H1 (cell line): ENCODE data around the gene A2ML1. TPM values are rescaled to one million over a fixed set of nuclear protein-coding genes. Genes with fewer than 3 reads are reported as not detected.
A peak's percentile ranks its signal among the peaks of the same experiment; 100 is the strongest.

ENCODE experiments used
- CTCF ChIA-PET: fragments of 300-600 bp; sonication (Branson Sonifier 250); formaldehyde crosslinking; loops from one replicate; lab custom pipeline; 2021; ENCODE audit not compliant: partially characterized antibody; lab: Charles Lee
- POLR2A ChIA-PET: fragments of 300-600 bp; sonication (Branson Sonifier 250); formaldehyde crosslinking; loops from one replicate; lab custom pipeline; 2021; ENCODE audit warnings: inconsistent platforms; ENCODE audit not compliant: partially characterized antibody; lab: Charles Lee
- DNase-seq, 2 experiments: peaks; one replicate each; pipeline versions ENCODE4 v3.0.0 to v3.0.0-alpha.2; 2010 to 2022; ENCODE audit warnings: low spot score in 2 of 2, low read depth in 1 of 2, mixed read lengths in 1 of 2
- FAIRE-seq: peaks from 2 replicates; lab custom pipeline; 2011; peaks lifted over from hg19 to GRCh38; lab: Jason Lieb, UNC
- H2AFZ ChIP-seq: 2 replicates; pipeline ENCODE4 v1.8.1; 2012; ENCODE audit warnings: low read length, inconsistent platforms
- H2AK5ac ChIP-seq: 2 replicates; pipeline ENCODE4 v1.6.1; 2013; ENCODE audit warnings: low read depth, low read length
- H2BK120ac ChIP-seq: replicated peaks from 2 replicates; pipeline ENCODE3; 2013; ENCODE audit warnings: low read depth, low read length, inconsistent platforms
- H2BK12ac ChIP-seq: 2 replicates; pipeline ENCODE4 v1.6.1; 2013; ENCODE audit warnings: low read depth, low read length
- H2BK15ac ChIP-seq: 2 replicates; pipeline ENCODE4 v1.6.1; 2013; ENCODE audit warnings: low read length
- H2BK20ac ChIP-seq: 2 replicates; pipeline ENCODE4 v1.6.1; 2013; ENCODE audit warnings: low read length
- H2BK5ac ChIP-seq: 2 replicates; pipeline ENCODE4 v1.6.1; 2013; ENCODE audit warnings: low read depth, low read length
- H3K14ac ChIP-seq: 2 replicates; pipeline ENCODE4 v1.6.1; 2013; ENCODE audit warnings: inconsistent platforms; ENCODE audit not compliant: insufficient read length
- H3K18ac ChIP-seq: 2 replicates; pipeline ENCODE4 v1.6.1; 2013; ENCODE audit warnings: low read length; ENCODE audit errors: extremely low read depth
- H3K23ac ChIP-seq: 2 replicates; pipeline ENCODE4 v1.6.1; 2013; ENCODE audit warnings: inconsistent platforms; ENCODE audit not compliant: insufficient read length
- H3K23me2 ChIP-seq: 2 replicates; pipeline ENCODE4 v1.6.1; 2013; ENCODE audit warnings: low read depth, low read length
- H3K27ac ChIP-seq: 2 replicates; pipeline ENCODE4 v1.6.1; 2011; ENCODE audit warnings: low read depth, low read length, inconsistent platforms
- H3K27me3 ChIP-seq, 4 experiments: replicated peaks in 1 of 4; 1 replicate in 1 of 4; 2 replicates in 3 of 4; pipeline versions ENCODE4 v1.6.1 to v1.8.1; 2011 to 2013; ENCODE audit warnings: low read length in 3 of 4, mild to moderate bottlenecking in 3 of 4, inconsistent platforms in 2 of 4, mixed read lengths in 2 of 4, moderate library complexity in 1 of 4; ENCODE audit not compliant: control insufficient read depth in 3 of 4, insufficient read depth in 3 of 4; ENCODE audit errors: extremely low read depth in 1 of 4
- H3K36me3 ChIP-seq, 4 experiments: 2 replicates each; pipeline versions ENCODE4 v1.6.1 to v1.8.1; 2011 to 2013; ENCODE audit warnings: mild to moderate bottlenecking in 4 of 4, low read length in 3 of 4, moderate library complexity in 2 of 4, control low read depth in 1 of 4, inconsistent platforms in 1 of 4; ENCODE audit not compliant: insufficient read depth in 4 of 4, control insufficient read depth in 2 of 4
- H3K4ac ChIP-seq: replicated peaks from 2 replicates; pipeline ENCODE3; 2013; ENCODE audit warnings: low read length, low read depth, mixed read lengths, inconsistent platforms; ENCODE audit not compliant: insufficient read length
- H3K4me1 ChIP-seq, 4 experiments: replicated peaks in 1 of 4; 1 replicate in 1 of 4; 2 replicates in 3 of 4; pipeline versions ENCODE4 v1.6.1 to v1.8.1; 2011 to 2013; ENCODE audit warnings: low read length in 3 of 4, inconsistent platforms in 2 of 4, mixed read lengths in 1 of 4; ENCODE audit not compliant: insufficient read depth in 4 of 4, control insufficient read depth in 3 of 4
- H3K4me2 ChIP-seq, 2 experiments: 2 replicates each; pipeline versions ENCODE4 v1.6.1 to v1.8.1; 2011 to 2013; ENCODE audit warnings: low read depth in 2 of 2, low read length in 2 of 2, control low read depth in 1 of 2, inconsistent platforms in 1 of 2, mild to moderate bottlenecking in 1 of 2; ENCODE audit not compliant: insufficient read depth in 1 of 2
- H3K4me3 ChIP-seq, 4 experiments: fragments of 200-600, 300-600 bp in 1 of 4; sonication (generic), shearing (Covaris generic), sonication (Bioruptor Twin) in 1 of 4; 2 replicates each; pipeline versions ENCODE4 v1.5.1 to v1.8.1; 2011 to 2016; ENCODE audit warnings: low read length in 4 of 4, low read depth in 3 of 4, control low read depth in 2 of 4, inconsistent platforms in 2 of 4, mild to moderate bottlenecking in 2 of 4, mixed read lengths in 1 of 4, moderate library complexity in 1 of 4; ENCODE audit not compliant: insufficient read depth in 2 of 4; ENCODE audit errors: extremely low read depth in 1 of 4
- H3K56ac ChIP-seq: replicated peaks from 2 replicates; pipeline ENCODE3; 2013; ENCODE audit warnings: low read depth, mild to moderate bottlenecking, mixed read lengths, low read length, inconsistent platforms; ENCODE audit not compliant: insufficient read length
- H3K79me1 ChIP-seq: 2 replicates; pipeline ENCODE4 v1.6.1; 2013; ENCODE audit warnings: low read depth, low read length, control low read depth
- H3K79me2 ChIP-seq, 2 experiments: 2 replicates each; pipeline versions ENCODE4 v1.6.1 to v1.8.1; 2012 to 2013; ENCODE audit warnings: low read length in 2 of 2, mild to moderate bottlenecking in 2 of 2, inconsistent platforms in 1 of 2; ENCODE audit not compliant: insufficient read depth in 2 of 2, control insufficient read depth in 1 of 2
- H3K9ac ChIP-seq, 4 experiments: replicated peaks in 1 of 4; 1 replicate in 1 of 4; 2 replicates in 3 of 4; pipeline versions ENCODE4 v1.6.1 to v1.8.1; 2011 to 2013; ENCODE audit warnings: low read depth in 3 of 4, low read length in 3 of 4, control low read depth in 2 of 4, mild to moderate bottlenecking in 2 of 4, moderate library complexity in 2 of 4, inconsistent platforms in 1 of 4; ENCODE audit errors: extremely low read depth in 1 of 4
- H3K9me3 ChIP-seq, 2 experiments: 2 replicates each; pipeline versions ENCODE4 v1.6.1 to v1.8.1; 2012 to 2013; ENCODE audit warnings: mild to moderate bottlenecking in 2 of 2, moderate library complexity in 2 of 2, control low read depth in 1 of 2, inconsistent platforms in 1 of 2, low read depth in 1 of 2, low read length in 1 of 2, mixed read lengths in 1 of 2; ENCODE audit not compliant: insufficient read depth in 2 of 2
- H4K20me1 ChIP-seq, 2 experiments: replicated peaks in 1 of 2; 2 replicates each; pipeline versions ENCODE3 to v1.8.1; 2011 to 2013; ENCODE audit warnings: inconsistent platforms in 2 of 2, low read length in 2 of 2, mild to moderate bottlenecking in 1 of 2; ENCODE audit not compliant: insufficient read depth in 2 of 2, control insufficient read depth in 1 of 2
- H4K5ac ChIP-seq: 2 replicates; pipeline ENCODE4 v1.6.1; 2013; ENCODE audit warnings: low read length, low read depth, mixed read lengths, inconsistent platforms; ENCODE audit not compliant: insufficient read length
- H4K8ac ChIP-seq: 2 replicates; pipeline ENCODE4 v1.8.0; 2013; ENCODE audit warnings: mild to moderate bottlenecking, moderate library complexity, low read length, inconsistent platforms; ENCODE audit not compliant: insufficient read depth; ENCODE audit errors: extremely low read depth
- H4K91ac ChIP-seq: replicated peaks from 2 replicates; pipeline ENCODE3; 2013; ENCODE audit warnings: low read length, mixed read lengths, inconsistent platforms; ENCODE audit not compliant: insufficient read length
- CBX5 ChIP-seq: fragments of 300-800, 300-1000 bp; sonication (generic); IDR thresholded peaks from 2 replicates; pipeline ENCODE4 v1.7.1; 2016; ENCODE audit warnings: antibody characterized with exemption, low read length, low read depth
- CEBPB ChIP-seq: IDR thresholded peaks from 2 replicates; pipeline ENCODE4 v1.6.1; 2012; ENCODE audit warnings: low read depth, low read length
- POLR2AphosphoS5 ChIP-seq: IDR thresholded peaks from 2 replicates; pipeline ENCODE4 v1.6.1; 2011; ENCODE audit warnings: low read depth, low read length
- RAD21 ChIP-seq, 2 experiments: IDR thresholded peaks in 1 of 2; conservative IDR thresholded peaks in 1 of 2; 2 replicates each; pipeline ENCODE4 v1.6.1; 2011; ENCODE audit warnings: low read depth in 2 of 2, low read length in 2 of 2, improper control_type of control experiment in 1 of 2, inconsistent platforms in 1 of 2, mild to moderate bottlenecking in 1 of 2, moderate library complexity in 1 of 2
- YY1 ChIP-seq: IDR thresholded peaks from 2 replicates; pipeline ENCODE4 v1.6.1; 2011; ENCODE audit warnings: low read depth, mild to moderate bottlenecking, low read length
- WGBS, 2 experiments: shearing (Covaris generic) in 1 of 2; methylation state at CpG; one replicate each; pipeline versions ENCODE4 v1.1.6 to v1.1.7; 2013 to 2015; ENCODE audit warnings: low lambda C conversion rate in 2 of 2, mixed read lengths in 2 of 2, inconsistent platforms in 1 of 2, low coverage in 1 of 2, missing lambda C conversion rate in 1 of 2; ENCODE audit not compliant: insufficient replicate concordance in 2 of 2, insufficient coverage in 1 of 2, insufficient read length in 1 of 2; ENCODE audit errors: extremely low coverage in 1 of 2, missing lambda C conversion rate in 1 of 2; 5-methylcytosine and 5-hydroxymethylcytosine counted together
- polyA plus RNA-seq, 7 experiments: library from polyadenylated mRNA; depleted of rRNA in 3 of 7; stranded (reverse) in 5 of 7; unstranded in 2 of 7; fragments of >200 nt in 5 of 7; fragments of 200-250 nt in 2 of 7; gene quantifications; 1 replicate in 5 of 7; 2 replicates in 1 of 7; 4 replicates in 1 of 7; pipeline versions ENCODE4 v1.2.1 to v1.2.3, GENCODE V29; 2011 to 2013; ENCODE audit warnings: missing spikeins in 2 of 7, mixed read lengths in 2 of 7
- total RNA-seq: library from RNA; stranded (reverse); fragmentation: NEBNext Ultra II Directional; extraction: Animal tissue kit (Norgen Biotek cat#: 25700); gene quantifications from 2 replicates; pipeline ENCODE4 v1.2.1, GENCODE V29; 2021
- TF ChIP-seq, protein P1 (sequence below), 3 experiments: IDR thresholded peaks; 1 replicate in 2 of 3; 2 replicates in 1 of 3; pipeline versions ENCODE4 v1.5.1 to v1.6.1; 2011; ENCODE audit warnings: low read length in 3 of 3, mild to moderate bottlenecking in 3 of 3, inconsistent platforms in 2 of 3, low read depth in 1 of 3, moderate library complexity in 1 of 3; ENCODE audit not compliant: insufficient read depth in 1 of 3; ENCODE audit errors: control extremely low read depth in 1 of 3

Gene A2ML1
- total and polyA plus RNA-seq, 2 of the 8 experiments (the other 6 are each of a cell fraction or from before 2014, with no cell fraction given) = 10.2 to 10.3 TPM

DNA sequence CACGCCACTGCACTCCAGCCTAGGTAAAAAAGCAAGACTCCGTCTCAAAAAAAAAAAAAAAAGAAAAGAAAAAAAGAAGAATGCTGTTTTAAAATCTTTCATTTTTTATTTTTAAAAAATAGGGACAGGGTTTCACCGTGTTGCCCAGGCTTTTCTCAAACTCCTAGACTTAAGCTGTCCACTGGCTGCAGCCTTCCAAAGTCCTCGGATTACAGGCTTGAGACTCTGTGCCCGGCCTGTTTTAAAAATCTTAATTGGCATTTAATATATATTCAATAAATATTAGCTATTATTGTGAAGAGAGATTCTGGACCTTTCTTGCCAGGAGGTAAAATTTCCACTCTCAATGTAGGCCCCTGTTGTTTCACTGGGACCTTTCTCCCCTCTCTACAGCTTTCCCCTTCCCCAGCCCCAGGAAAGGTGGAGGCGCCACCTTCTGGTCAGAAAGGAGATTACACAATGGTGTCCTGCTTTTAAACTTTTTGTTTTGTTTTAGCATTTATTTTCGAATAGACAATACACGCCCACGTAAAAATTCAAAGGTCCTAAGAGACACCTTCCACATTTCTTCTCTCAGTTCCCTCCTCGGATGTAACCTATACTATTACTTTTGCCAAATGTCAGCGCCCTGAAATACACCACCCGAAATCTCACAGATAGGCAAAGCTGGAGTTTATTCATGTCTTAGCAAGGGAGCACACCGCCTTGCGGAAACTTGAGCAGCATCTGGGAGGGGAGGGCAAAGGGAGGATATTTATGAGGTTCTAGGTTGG is 68.1 kb downstream of the A2ML1 start:
- Histone ChIP-seq H2BK5ac (peak overlapping the region; percentile 58; the same call in 1 of the 2 replicates), H3K36me3 (peaks cover 0 to 3% (median 0%) of the 10 kb centered on the region in 4 experiments; a peak in 3 of 8 replicates), H3K23ac (no peak overlapping the region), H3K79me2 (no peaks in the 10 kb centered on the region), H3K14ac (no peak overlapping the region), H2AFZ (peak overlapping the region; percentile 71), H3K56ac (no peak overlapping the region), H3K27me3 (no peaks in the 10 kb centered on the region), H2BK12ac (no peak overlapping the region), H2BK120ac (no peak overlapping the region), H3K9ac (no peak overlapping the region), H4K20me1 (no peaks in the 10 kb centered on the region), H3K4me3 (peak overlapping the region; percentile 21 to 58 (median 32); a peak in 6 of 8 replicates), H3K4ac (no peak overlapping the region), H3K27ac (no peak overlapping the region), H2BK20ac (peak overlapping the region; percentile 83; the same call in 1 of the 2 replicates), H3K79me1 (no peaks in the 10 kb centered on the region), H3K18ac (peak overlapping the region; percentile 11; the same call in 1 of the 2 replicates), H4K5ac (peak overlapping the region; percentile 45), H3K4me1 (peaks cover 0 to 5% (median 1%) of the 10 kb centered on the region in 4 experiments; a peak in 3 of 7 replicates), H2BK15ac (no peak overlapping the region), H4K8ac (no peak overlapping the region), H3K9me3 (peaks cover 0 to 3% of the 10 kb centered on the region in 2 experiments; a peak in 2 of 4 replicates), H3K4me2 (peak overlapping the region; percentile 2 to 60; a peak in 3 of 4 replicates), H2AK5ac (no peak overlapping the region), H3K23me2 (no peaks in the 10 kb centered on the region; the same call in 1 of the 2 replicates), H4K91ac (no peak overlapping the region)
- FAIRE-seq (peak; percentile 95), DNase-seq (peak in 1 of 2 experiments; percentile 80)
- TF ChIP-seq CBX5 = no peak
- TF ChIP-seq CEBPB = peak; percentile 81
- TF ChIP-seq POLR2AphosphoS5 = no peak
- TF ChIP-seq, protein P1, sequence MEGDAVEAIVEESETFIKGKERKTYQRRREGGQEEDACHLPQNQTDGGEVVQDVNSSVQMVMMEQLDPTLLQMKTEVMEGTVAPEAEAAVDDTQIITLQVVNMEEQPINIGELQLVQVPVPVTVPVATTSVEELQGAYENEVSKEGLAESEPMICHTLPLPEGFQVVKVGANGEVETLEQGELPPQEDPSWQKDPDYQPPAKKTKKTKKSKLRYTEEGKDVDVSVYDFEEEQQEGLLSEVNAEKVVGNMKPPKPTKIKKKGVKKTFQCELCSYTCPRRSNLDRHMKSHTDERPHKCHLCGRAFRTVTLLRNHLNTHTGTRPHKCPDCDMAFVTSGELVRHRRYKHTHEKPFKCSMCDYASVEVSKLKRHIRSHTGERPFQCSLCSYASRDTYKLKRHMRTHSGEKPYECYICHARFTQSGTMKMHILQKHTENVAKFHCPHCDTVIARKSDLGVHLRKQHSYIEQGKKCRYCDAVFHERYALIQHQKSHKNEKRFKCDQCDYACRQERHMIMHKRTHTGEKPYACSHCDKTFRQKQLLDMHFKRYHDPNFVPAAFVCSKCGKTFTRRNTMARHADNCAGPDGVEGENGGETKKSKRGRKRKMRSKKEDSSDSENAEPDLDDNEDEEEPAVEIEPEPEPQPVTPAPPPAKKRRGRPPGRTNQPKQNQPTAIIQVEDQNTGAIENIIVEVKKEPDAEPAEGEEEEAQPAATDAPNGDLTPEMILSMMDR (IDR thresholded peaks at IDR 0.05; ENCODE audit: control extremely low read depth in 1 of 3, insufficient read depth in 1 of 3, low read depth in 1 of 3, low read length in 3 of 3) = peak; percentile 62 to 65 (median 63)
- peak; percentile 53; the same call in 1 of the 2 replicates for TF ChIP-seq YY1
- TF ChIP-seq RAD21 (IDR thresholded peaks at IDR 0.05 in 1 of 2, conservative IDR thresholded peaks at IDR 0.05 in 1 of 2; ENCODE audit: low read depth in 2 of 2, low read length in 2 of 2) = peak; percentile 78 to 79
- WGBS, 2 experiments = 32% methylated on average over 13 of the region's 14 CpGs; no CpG with 5 or more reads in 1 of the 2 experiments
- ChIA-PET POLR2A (interaction anchor here (0.8 to 3.5 kb wide), 9 partner anchors 15 to 209 kb away, joined by 3 to 28 read pairs (median 5); partner anchors contain the start of gene PHC1), CTCF (interaction anchor here (0.7 to 7.6 kb wide), 43 partner anchors 11 to 306 kb away, joined by 3 to 61 read pairs (median 4); partner anchors contain the start of genes MFAP5 and PHC1)
